Mesodermal cell (in vitro differentiated cells): Measurements from ENCODE around the gene DDIAS.

ENCODE experiments used
- H3K27ac ChIP-seq: 2 replicates; pipeline ENCODE4 v1.7.0; 2013; ENCODE audit warnings: mild to moderate bottlenecking, low read depth, low read length, moderate library complexity; ENCODE audit not compliant: severe bottlenecking
- H3K36me3 ChIP-seq: 2 replicates; pipeline ENCODE4 v1.7.1; 2013; ENCODE audit warnings: mild to moderate bottlenecking, low read length, moderate library complexity; ENCODE audit not compliant: control insufficient read depth, insufficient read depth
- H3K4me1 ChIP-seq: one replicate; pipeline ENCODE4 v1.7.1; 2013; ENCODE audit warnings: mild to moderate bottlenecking, low read length; ENCODE audit not compliant: insufficient read depth, control insufficient read depth, poor library complexity, severe bottlenecking
- H3K4me3 ChIP-seq: 2 replicates; pipeline ENCODE4 v1.7.0; 2013; ENCODE audit warnings: low read length, control low read depth, mild to moderate bottlenecking; ENCODE audit not compliant: insufficient read depth, poor library complexity, severe bottlenecking; ENCODE audit errors: extremely low read depth
- H3K9me3 ChIP-seq: 2 replicates; pipeline ENCODE4 v1.7.1; 2013; ENCODE audit warnings: mild to moderate bottlenecking, low read length, moderate library complexity; ENCODE audit not compliant: control insufficient read depth
- WGBS, 2 experiments: methylation state at CpG; one replicate each; pipeline ENCODE4 v1.1.5; 2013; ENCODE audit warnings: missing lambda C conversion rate in 2 of 2; ENCODE audit not compliant: insufficient coverage in 2 of 2; 5-methylcytosine and 5-hydroxymethylcytosine counted together

The DDIAS gene

GRCh38 chr11:82865841-82866240 is 35.7 kb upstream of the DDIAS start:
- 92 to 94% methylated on average over 2 of the region's 2 CpGs for WGBS, 2 experiments

GRCh38 chr11:82867495-82868082 is 33.9 kb upstream of the DDIAS start:
- H3K36me3 ChIP-seq, result no peaks in the 10 kb centered on the region
- no peak overlapping the region for H3K4me3 ChIP-seq
- H3K9me3 ChIP-seq, result no peaks in the 10 kb centered on the region
- WGBS, 2 experiments, result 6% methylated on average over 3 of the region's 10 CpGs; no CpG with 5 or more reads in 1 of the 2 experiments
- H3K27ac ChIP-seq, result no peak overlapping the region
- H3K4me1 ChIP-seq, result peaks cover 2% of the 10 kb centered on the region

More at GRCh38 chr11:82865841-82866240, 35.7 kb upstream of the DDIAS start:
- Histone ChIP-seq H3K36me3 (no peaks in the 10 kb centered on the region), H3K4me3 (no peak overlapping the region), H3K9me3 (no peaks in the 10 kb centered on the region), H3K4me1 (no peaks in the 10 kb centered on the region), H3K27ac (no peak overlapping the region)

GRCh38 chr11:82869657-82870056 is 31.9 kb upstream of the DDIAS start:
- H3K36me3 ChIP-seq, result no peaks in the 10 kb centered on the region
- H3K4me1 ChIP-seq, result peaks cover 6% of the 10 kb centered on the region
- no peak overlapping the region for H3K27ac ChIP-seq
- no peaks in the 10 kb centered on the region for H3K9me3 ChIP-seq
- H3K4me3 ChIP-seq, result no peak overlapping the region

GRCh38 chr11:82871646-82872045 is 29.9 kb upstream of the DDIAS start:
- no peak overlapping the region for H3K4me3 ChIP-seq
- 100% methylated on average over 1 to 2 of the region's 2 CpGs for WGBS, 2 experiments
- H3K36me3 ChIP-seq, result no peaks in the 10 kb centered on the region
- peaks cover 6% of the 10 kb centered on the region for H3K4me1 ChIP-seq
- no peak overlapping the region for H3K27ac ChIP-seq
- no peaks in the 10 kb centered on the region for H3K9me3 ChIP-seq

GRCh38 chr11:82872377-82873150 is 29.0 kb upstream of the DDIAS start:
- WGBS, 2 experiments, result 81 to 97% methylated on average over 5 to 7 of the region's 7 CpGs
- no peaks in the 10 kb centered on the region for H3K9me3 ChIP-seq
- H3K4me3 ChIP-seq, result no peak overlapping the region
- no peaks in the 10 kb centered on the region for H3K36me3 ChIP-seq
- H3K4me1 ChIP-seq, result peaks cover 6% of the 10 kb centered on the region
- H3K27ac ChIP-seq, result no peak overlapping the region

- peaks cover 6% of the 10 kb centered on the region for H3K4me1 ChIP-seq
- no peak overlapping the region for H3K27ac ChIP-seq
- H3K9me3 ChIP-seq, result no peaks in the 10 kb centered on the region
- no peak overlapping the region for H3K4me3 ChIP-seq
- H3K36me3 ChIP-seq, result no peaks in the 10 kb centered on the region
- WGBS, 2 experiments, result 89% methylated on average over 1 of the region's 5 CpGs; no CpG with 5 or more reads in 1 of the 2 experiments
Measured at GRCh38 chr11:82873919-82874333, 27.6 kb upstream of the DDIAS start.

- Histone ChIP-seq H3K36me3 (peaks cover 3% of the 10 kb centered on the region), H3K4me1 (peaks cover 6% of the 10 kb centered on the region), H3K27ac (no peak overlapping the region), H3K4me3 (no peak overlapping the region), H3K9me3 (no peaks in the 10 kb centered on the region)
- WGBS, 2 experiments, result 100% methylated on average over 1 to 3 of the region's 4 CpGs
Measured at GRCh38 chr11:82874646-82875523, 26.7 kb upstream of the DDIAS start.

- 87 to 90% methylated on average over 3 of the region's 3 CpGs for WGBS, 2 experiments
- no peak overlapping the region for H3K27ac ChIP-seq
- H3K36me3 ChIP-seq, result peaks cover 14% of the 10 kb centered on the region
- no peaks in the 10 kb centered on the region for H3K4me1 ChIP-seq
- no peak overlapping the region for H3K4me3 ChIP-seq
- peaks cover 6% of the 10 kb centered on the region for H3K9me3 ChIP-seq
Measured at GRCh38 chr11:82883853-82884252, 17.7 kb upstream of the DDIAS start.

GRCh38 chr11:82889133-82890001 is 12.2 kb upstream of the DDIAS start:
- H3K27ac ChIP-seq, result peak overlapping the region; percentile 63
- no peaks in the 10 kb centered on the region for H3K36me3 ChIP-seq
- WGBS, 2 experiments, result 64 to 68% methylated on average over 4 of the region's 6 CpGs
- no peak overlapping the region for H3K4me3 ChIP-seq
- H3K4me1 ChIP-seq, result no peaks in the 10 kb centered on the region
- no peaks in the 10 kb centered on the region for H3K9me3 ChIP-seq

- no peak overlapping the region for H3K4me3 ChIP-seq
- no peaks in the 10 kb centered on the region for H3K9me3 ChIP-seq
- H3K36me3 ChIP-seq, result no peaks in the 10 kb centered on the region
- peak overlapping the region; percentile 63 for H3K27ac ChIP-seq
- no peaks in the 10 kb centered on the region for H3K4me1 ChIP-seq
- WGBS, 2 experiments, result 92% methylated on average over 1 of the region's 1 CpG; no CpG with 5 or more reads in 1 of the 2 experiments
Measured at GRCh38 chr11:82890002-82890341, 11.6 kb upstream of the DDIAS start.
